Ectodermal cell (in vitro differentiated cells): ENCODE measurements around the gene SRD5A1.

Experiments used
- H3K27ac ChIP-seq: 2 replicates; pipeline ENCODE4 v1.7.0; 2013; ENCODE audit warnings: mild to moderate bottlenecking, low read depth, low read length; ENCODE audit not compliant: insufficient read depth, poor library complexity, severe bottlenecking
- H3K27me3 ChIP-seq: 2 replicates; pipeline ENCODE4 v1.7.0; 2013; ENCODE audit warnings: mild to moderate bottlenecking, low read length; ENCODE audit not compliant: insufficient read depth, control insufficient read depth, poor library complexity, severe bottlenecking
- H3K36me3 ChIP-seq: one replicate; pipeline ENCODE4 v1.7.0; 2013; ENCODE audit warnings: low read length; ENCODE audit not compliant: control insufficient read depth, insufficient read depth
- H3K4me1 ChIP-seq: one replicate; pipeline ENCODE4 v1.7.0; 2013; ENCODE audit warnings: low read length; ENCODE audit not compliant: control insufficient read depth, insufficient read depth
- H3K4me3 ChIP-seq: 2 replicates; pipeline ENCODE4 v1.7.0; 2013; ENCODE audit warnings: low read depth, low read length, control low read depth; ENCODE audit not compliant: insufficient read depth
- H3K9me3 ChIP-seq: 2 replicates; pipeline ENCODE4 v1.7.0; 2013; ENCODE audit warnings: mild to moderate bottlenecking, low read length, moderate library complexity; ENCODE audit not compliant: control insufficient read depth
- WGBS, 2 experiments: methylation state at CpG; one replicate each; pipeline ENCODE4 v1.1.7; 2013; ENCODE audit warnings: missing lambda C conversion rate in 2 of 2; 5-methylcytosine and 5-hydroxymethylcytosine counted together

SRD5A1 gene

DNA sequence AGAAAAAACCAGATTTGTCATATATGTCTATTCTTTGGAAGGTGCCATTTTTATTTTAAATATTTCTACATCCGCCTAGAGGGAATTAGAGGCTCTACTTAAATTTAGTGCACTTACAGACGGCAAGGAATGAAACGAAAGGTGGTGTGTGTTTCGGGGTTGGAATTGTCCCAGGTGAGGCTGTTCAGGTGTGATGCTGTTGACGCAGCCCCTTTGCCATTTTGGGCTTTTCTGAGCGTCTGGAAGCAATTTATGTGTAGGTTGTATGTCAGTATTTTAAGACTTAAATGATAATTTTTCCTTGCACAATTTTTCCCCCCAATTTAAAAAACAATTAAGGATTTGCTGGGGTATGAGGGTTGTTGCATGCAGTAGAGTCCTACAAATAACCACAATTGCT is 82.0 kb downstream of the SRD5A1 start:
- H3K27ac ChIP-seq: no peak overlapping the region
- no peaks in the 10 kb centered on the region for H3K9me3 ChIP-seq
- H3K4me1 ChIP-seq: peaks cover 28% of the 10 kb centered on the region
- H3K27me3 ChIP-seq: peaks cover 14% of the 10 kb centered on the region
- peak overlapping the region; percentile 80 for H3K4me3 ChIP-seq
- 85 to 86% methylated on average over 6 of the region's 6 CpGs for WGBS, 2 experiments
- no peaks in the 10 kb centered on the region for H3K36me3 ChIP-seq

DNA sequence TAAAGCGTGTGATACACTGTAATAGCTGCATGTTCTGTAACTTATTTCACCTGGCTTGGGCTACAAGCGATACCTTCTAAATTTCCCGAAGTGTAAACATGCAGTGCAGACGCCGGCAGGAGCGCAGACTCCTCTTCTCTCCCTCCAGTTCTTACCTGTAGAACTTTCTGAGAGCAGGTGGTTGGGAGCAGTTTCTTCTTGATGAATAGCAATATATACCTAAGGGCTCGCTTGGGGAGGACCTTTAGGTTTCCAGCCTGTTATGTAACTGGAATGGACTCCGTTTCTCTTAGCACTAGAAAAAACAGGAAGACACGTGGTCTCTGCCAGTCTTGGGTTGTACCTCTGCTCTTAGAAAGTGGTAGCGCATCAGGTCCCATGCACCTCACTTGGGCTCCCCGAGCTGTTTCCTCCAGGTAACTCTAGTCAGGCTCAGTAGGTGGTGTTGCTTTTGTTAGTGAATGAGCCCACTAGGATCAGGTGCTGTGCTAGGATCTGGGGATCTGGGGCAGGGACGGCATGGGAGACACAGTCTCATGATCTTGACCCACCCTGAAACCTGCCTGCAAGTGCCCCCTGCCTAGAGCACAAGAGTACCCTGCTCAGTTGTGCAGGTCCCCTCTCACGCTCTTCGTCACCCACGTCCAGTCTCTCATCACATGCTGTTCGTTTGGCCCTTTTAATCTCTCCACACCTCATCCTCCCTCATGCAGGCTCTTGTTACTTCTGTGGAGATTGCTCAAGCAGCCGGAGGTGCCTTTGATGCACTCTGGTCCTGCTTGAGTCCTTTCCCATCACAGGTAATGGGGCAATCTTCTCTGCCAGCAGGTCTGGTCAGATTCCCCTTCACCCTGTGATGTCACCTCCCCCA is 82.8 kb downstream of the SRD5A1 start:
- no peaks in the 10 kb centered on the region for H3K9me3 ChIP-seq
- peaks cover 32% of the 10 kb centered on the region for H3K4me1 ChIP-seq
- H3K4me3 ChIP-seq: peak overlapping the region; percentile 80
- no peak overlapping the region for H3K27ac ChIP-seq
- 89% methylated on average over 17 of the region's 17 CpGs for WGBS, 2 experiments
- no peaks in the 10 kb centered on the region for H3K36me3 ChIP-seq
- peaks cover 7% of the 10 kb centered on the region for H3K27me3 ChIP-seq

GRCh38 chr5:6716629-6717149 is 83.4 kb downstream of the SRD5A1 start:
- WGBS, 2 experiments: 90 to 91% methylated on average over 4 of the region's 4 CpGs
- H3K27me3 ChIP-seq: peaks cover under 1% of the 10 kb centered on the region
- no peaks in the 10 kb centered on the region for H3K9me3 ChIP-seq
- peaks cover 32% of the 10 kb centered on the region for H3K4me1 ChIP-seq
- no peaks in the 10 kb centered on the region for H3K36me3 ChIP-seq
- H3K4me3 ChIP-seq: peak overlapping the region; percentile 13
- no peak overlapping the region for H3K27ac ChIP-seq

- no peak overlapping the region for H3K4me3 ChIP-seq
These were observed 84.0 kb downstream of the SRD5A1 start for GRCh38 chr5:6717247-6717646.

DNA sequence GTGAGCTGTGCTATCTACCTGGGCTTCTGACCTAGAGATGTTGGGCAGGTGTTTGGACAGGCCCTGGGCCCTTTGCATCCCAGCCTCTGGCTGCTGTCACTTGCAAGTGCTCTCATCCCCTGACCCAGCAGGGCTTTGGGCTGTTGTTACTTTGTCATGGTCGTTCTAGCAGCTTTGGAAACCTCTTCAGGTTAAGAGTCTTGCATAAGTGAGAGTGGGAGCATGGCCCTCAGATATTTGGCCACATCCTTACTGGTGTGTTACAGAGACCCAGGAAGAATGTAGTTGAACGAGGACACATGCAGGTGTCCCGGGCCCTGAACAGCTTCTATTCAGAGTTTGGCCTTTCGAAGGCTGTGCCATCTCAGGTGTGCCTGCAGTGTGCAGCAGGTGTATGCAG is 84.4 kb downstream of the SRD5A1 start:
- H3K27ac ChIP-seq: no peak overlapping the region
- H3K4me3 ChIP-seq: no peak overlapping the region
- no peaks in the 10 kb centered on the region for H3K9me3 ChIP-seq
- H3K27me3 ChIP-seq: no peaks in the 10 kb centered on the region
- H3K4me1 ChIP-seq: peaks cover 32% of the 10 kb centered on the region
- H3K36me3 ChIP-seq: no peaks in the 10 kb centered on the region
- 84% methylated on average over 4 of the region's 4 CpGs for WGBS, 2 experiments

More at GRCh38 chr5:6717247-6717646, 84.0 kb downstream of the SRD5A1 start:
- H3K27ac ChIP-seq: no peak overlapping the region
- H3K27me3 ChIP-seq: no peaks in the 10 kb centered on the region
- no peaks in the 10 kb centered on the region for H3K36me3 ChIP-seq
- peaks cover 32% of the 10 kb centered on the region for H3K4me1 ChIP-seq
- H3K9me3 ChIP-seq: no peaks in the 10 kb centered on the region

GRCh38 chr5:6718161-6718681 is 85.0 kb downstream of the SRD5A1 start:
- H3K36me3 ChIP-seq: no peaks in the 10 kb centered on the region
- H3K9me3 ChIP-seq: no peaks in the 10 kb centered on the region
- no peak overlapping the region for H3K4me3 ChIP-seq
- WGBS, 2 experiments: 88 to 89% methylated on average over 13 to 14 of the region's 14 CpGs
- no peak overlapping the region for H3K27ac ChIP-seq
- H3K4me1 ChIP-seq: peaks cover 34% of the 10 kb centered on the region
- no peaks in the 10 kb centered on the region for H3K27me3 ChIP-seq

DNA sequence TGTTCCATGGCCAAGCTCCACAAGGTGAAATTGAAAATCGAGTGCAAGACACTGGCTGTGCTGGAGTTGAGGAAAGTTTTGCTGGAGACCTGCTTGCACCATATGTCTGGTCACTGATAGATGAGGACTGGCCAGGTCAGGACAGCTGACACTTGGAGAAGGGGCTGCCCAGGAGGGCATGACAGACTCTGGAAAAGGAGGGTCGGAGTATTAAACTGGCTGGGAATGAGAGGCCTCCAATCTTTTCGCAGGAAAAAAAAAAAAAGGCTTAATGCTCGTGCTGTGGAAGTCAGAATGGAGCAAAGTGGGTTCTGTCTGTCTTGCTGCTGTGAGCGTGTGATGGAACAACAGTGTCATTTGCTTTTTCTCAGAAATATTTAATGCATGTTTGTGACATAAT is 85.5 kb downstream of the SRD5A1 start:
- no peaks in the 10 kb centered on the region for H3K27me3 ChIP-seq
- no peaks in the 10 kb centered on the region for H3K36me3 ChIP-seq
- H3K4me1 ChIP-seq: peaks cover 39% of the 10 kb centered on the region
- 73 to 75% methylated on average over 5 of the region's 5 CpGs for WGBS, 2 experiments
- no peak overlapping the region for H3K4me3 ChIP-seq
- H3K27ac ChIP-seq: no peak overlapping the region
- no peaks in the 10 kb centered on the region for H3K9me3 ChIP-seq

DNA sequence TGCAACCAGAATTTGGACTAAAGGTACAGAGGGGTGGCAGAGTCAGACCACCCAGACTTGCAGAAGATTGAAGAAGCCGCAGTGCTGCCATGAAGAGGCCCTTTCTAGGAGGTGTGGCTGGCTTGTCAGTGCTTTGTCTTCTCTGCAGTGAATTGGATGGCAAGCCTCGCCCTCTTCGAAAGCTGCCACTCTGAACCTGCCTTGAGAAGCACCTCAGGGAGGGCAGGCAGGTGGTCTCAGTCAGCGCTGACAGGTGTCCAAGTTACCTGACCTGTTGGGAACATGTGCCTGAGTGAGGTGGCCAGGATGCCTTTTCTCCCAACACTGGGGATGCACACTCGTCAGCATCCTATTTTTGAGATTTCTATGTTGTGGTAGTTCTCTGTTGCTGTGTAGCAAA is 86.2 kb downstream of the SRD5A1 start:
- WGBS, 2 experiments: 87 to 89% methylated on average over 5 of the region's 5 CpGs
- no peaks in the 10 kb centered on the region for H3K27me3 ChIP-seq
- no peak overlapping the region for H3K4me3 ChIP-seq
- no peaks in the 10 kb centered on the region for H3K36me3 ChIP-seq
- H3K4me1 ChIP-seq: peaks cover 44% of the 10 kb centered on the region
- no peaks in the 10 kb centered on the region for H3K9me3 ChIP-seq
- H3K27ac ChIP-seq: no peak overlapping the region

GRCh38 chr5:6719896-6720560 is 86.8 kb downstream of the SRD5A1 start:
- no peak overlapping the region for H3K27ac ChIP-seq
- no peaks in the 10 kb centered on the region for H3K9me3 ChIP-seq
- H3K4me1 ChIP-seq: peaks cover 42% of the 10 kb centered on the region
- WGBS, 2 experiments: 90 to 93% methylated on average over 5 of the region's 5 CpGs
- no peaks in the 10 kb centered on the region for H3K36me3 ChIP-seq
- no peak overlapping the region for H3K4me3 ChIP-seq
- no peaks in the 10 kb centered on the region for H3K27me3 ChIP-seq

- 87 to 97% methylated on average over 3 to 5 of the region's 6 CpGs for WGBS, 2 experiments
- no peak overlapping the region for H3K27ac ChIP-seq
- H3K4me1 ChIP-seq: peaks cover 38% of the 10 kb centered on the region
- H3K4me3 ChIP-seq: no peak overlapping the region
- no peaks in the 10 kb centered on the region for H3K36me3 ChIP-seq
- no peaks in the 10 kb centered on the region for H3K27me3 ChIP-seq
- no peaks in the 10 kb centered on the region for H3K9me3 ChIP-seq
These were observed 87.3 kb downstream of the SRD5A1 start for GRCh38 chr5:6720561-6720921.
